NCI-H187 treated with DMSO at 0.1 percent for 48 hours (cell line): ENCODE measurements around the gene TGM5.
"Not testable (repeated sequence)": the region's sequence is repeated elsewhere in the genome, so short reads cannot be mapped to it uniquely, and the experiment has no call there.

Source experiments
- DNase-seq: peaks from one replicate; lab custom pipeline; 2025; lab: John Stamatoyannopoulos, UW

TGM5 gene

GRCh38 chr15:43266834-43267233, at the start of gene TGM5:
TSS of gene TGM5 (minus strand) at chr15:43266928. CDS start at chr15:43266849, 79 bp downstream.
- no peak for DNase-seq

GRCh38 chr15:43314171-43314570, 47.4 kb upstream of the TGM5 start:
- no peak for DNase-seq

- DNase-seq: no peak
Observed at GRCh38 chr15:43312378-43312777, 45.6 kb upstream of the TGM5 start.

- no peak for DNase-seq
Observed at GRCh38 chr15:43302205-43302817, 35.6 kb upstream of the TGM5 start, which contains the start of gene TGM7. TSS of gene TGM7 (minus strand) at chr15:43302255.

- no peak for DNase-seq
Observed at GRCh38 chr15:43299884-43300283, 33.2 kb upstream of the TGM5 start.

GRCh38 chr15:43299411-43299810, 32.7 kb upstream of the TGM5 start:
- no peak for DNase-seq

GRCh38 chr15:43294091-43294706, 27.5 kb upstream of the TGM5 start:
- no peak for DNase-seq

- no peak for DNase-seq
Observed at GRCh38 chr15:43293432-43293831, 26.7 kb upstream of the TGM5 start.

GRCh38 chr15:43292375-43293078, 25.8 kb upstream of the TGM5 start:
- DNase-seq: no peak

GRCh38 chr15:43289656-43290055, 22.9 kb upstream of the TGM5 start:
- not testable (repeated sequence) for DNase-seq

- DNase-seq: no peak
Observed at GRCh38 chr15:43287254-43287653, 20.5 kb upstream of the TGM5 start.

- DNase-seq: no peak
Observed at GRCh38 chr15:43286074-43286473, 19.3 kb upstream of the TGM5 start.

- DNase-seq: peak; percentile 15
Observed at GRCh38 chr15:43285609-43286037, 18.9 kb upstream of the TGM5 start.

- DNase-seq: no peak
Observed at GRCh38 chr15:43283526-43283925, 16.8 kb upstream of the TGM5 start.

GRCh38 chr15:43281926-43282602, 15.3 kb upstream of the TGM5 start:
- DNase-seq: no peak

GRCh38 chr15:43280996-43281395, 14.3 kb upstream of the TGM5 start:
- DNase-seq: no peak

- no peak for DNase-seq
Observed at GRCh38 chr15:43279496-43279895, 12.8 kb upstream of the TGM5 start.

- DNase-seq: no peak
Observed at GRCh38 chr15:43278869-43279268, 12.1 kb upstream of the TGM5 start.

- no peak for DNase-seq
Observed at GRCh38 chr15:43277901-43278300, 11.2 kb upstream of the TGM5 start.

GRCh38 chr15:43277231-43277823, 10.6 kb upstream of the TGM5 start:
- no peak for DNase-seq

- DNase-seq: no peak
Observed at GRCh38 chr15:43276563-43277200, 10.0 kb upstream of the TGM5 start.
